ENCODE results near the gene FURIN. TPM values are rescaled to one million over a fixed set of nuclear protein-coding genes. Genes with fewer than 3 reads are reported as not detected.
"Not testable (repeated sequence)": the region's sequence is repeated elsewhere in the genome, so short reads cannot be mapped to it uniquely, and the experiment has no call there.

Gene FURIN
- total RNA-seq, 2 experiments from 2014 or later = 576 to 590 TPM

- Mint-ChIP-seq H3K27me3 (no peaks in the 10 kb centered on the region), H3K9me3 (no peaks in the 10 kb centered on the region), H3K27ac (peak overlapping the region; percentile 81), H3K36me3 (peaks cover 4% of the 10 kb centered on the region), H3K4me3 (no peak overlapping the region), H3K4me1 (ENCODE audit: low read depth) (peaks cover 28% of the 10 kb centered on the region)
- no peak for DNase-seq
- ChIA-PET POLR2A (interaction anchor here (0.8 to 2.0 kb wide), 5 partner anchors 14 to 94 kb away, joined by 3 to 10 read pairs (median 3); partner anchors contain the start of gene FURIN), CTCF (interaction anchor here (1.5 kb wide), 1 partner anchor 42 kb away, joined by 3 read pairs; no protein-coding TSS in a partner anchor)
- intact Hi-C loops (cut with micrococcal nuclease) = no loop called here
Observed at GRCh38 chr15:90844696-90845095, 23.7 kb upstream of the FURIN start.

DNA sequence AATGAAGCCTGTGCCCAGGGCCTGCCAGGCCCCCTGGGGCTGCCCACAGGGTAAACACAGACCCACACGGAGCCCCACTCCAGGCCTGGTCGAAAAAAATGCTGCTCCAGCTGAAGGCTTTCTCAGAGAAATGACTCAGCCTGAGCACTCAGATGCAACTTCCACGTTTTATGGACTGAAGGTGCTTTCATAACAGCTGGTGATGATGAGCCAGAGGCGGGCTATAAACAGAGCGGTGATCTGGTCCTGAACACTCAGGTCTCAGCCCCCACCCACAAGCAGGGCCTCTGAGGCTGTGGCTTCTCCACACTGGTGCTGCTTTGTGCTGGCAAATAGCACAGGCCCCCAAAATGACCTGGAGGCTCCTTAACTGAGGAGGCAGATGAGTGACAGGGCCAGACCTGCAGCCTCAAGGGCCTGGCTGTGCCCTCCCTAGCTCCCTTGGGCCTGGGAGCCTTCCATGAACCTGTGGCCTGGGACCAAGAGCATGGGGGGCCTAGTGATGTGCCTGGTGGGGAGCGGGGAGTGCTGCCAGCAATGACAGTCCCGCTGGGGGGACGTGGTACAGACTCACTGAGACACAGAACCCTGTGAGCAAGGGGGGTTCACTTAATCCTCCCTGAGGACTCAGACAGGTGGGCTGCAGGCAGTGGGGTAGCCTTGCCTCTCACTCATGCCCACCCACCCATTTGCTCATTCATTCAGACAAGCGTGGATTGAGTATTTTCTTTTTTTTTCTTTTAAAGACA lies 23.0 kb upstream of the FURIN start:
- ChIA-PET CTCF (no interaction called here), POLR2A (interaction anchor here (0.8 to 2.0 kb wide), 7 partner anchors 15 to 95 kb away, joined by 3 to 10 read pairs (median 3); partner anchors contain the start of gene FURIN)
- Mint-ChIP-seq H3K4me3 (no peak overlapping the region), H3K9me3 (no peaks in the 10 kb centered on the region), H3K4me1 (ENCODE audit: low read depth) (peaks cover 24% of the 10 kb centered on the region), H3K36me3 (peaks cover 4% of the 10 kb centered on the region), H3K27ac (peak overlapping the region; percentile 81), H3K27me3 (no peaks in the 10 kb centered on the region)
- intact Hi-C loops (cut with micrococcal nuclease) = no loop called here
- peak; percentile 85 for DNase-seq

- H3K27ac Mint-ChIP-seq = peak overlapping the region; percentile 51
Observed at GRCh38 chr15:90849424-90849823, 19.0 kb upstream of the FURIN start.

DNA sequence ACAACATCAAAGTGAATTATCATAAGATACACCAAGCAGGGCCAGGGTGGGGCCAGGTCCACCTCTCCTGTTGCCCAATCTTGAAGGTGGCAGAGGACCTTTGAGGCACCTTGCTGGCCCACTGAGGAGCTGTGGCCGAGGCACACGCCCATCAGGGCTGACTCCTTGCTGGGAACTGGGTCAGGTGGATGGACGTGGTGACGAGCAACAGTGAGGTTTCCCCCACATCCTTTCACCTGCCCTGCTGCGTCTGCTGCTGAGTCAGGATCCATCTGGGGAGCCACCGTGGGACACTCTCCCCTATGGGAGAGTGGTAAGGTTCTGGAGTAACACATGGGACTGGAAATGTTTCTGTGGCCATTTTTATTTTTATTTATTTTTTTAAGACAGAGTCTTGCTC lies 17.3 kb upstream of the FURIN start:
- Mint-ChIP-seq H3K27ac (peak overlapping the region; percentile 98), H3K9me3 (no peaks in the 10 kb centered on the region), H3K36me3 (peaks cover 10% of the 10 kb centered on the region), H3K4me1 (ENCODE audit: low read depth) (peaks cover 51% of the 10 kb centered on the region), H3K4me3 (peak overlapping the region; percentile 25), H3K27me3 (no peaks in the 10 kb centered on the region)
- DNase-seq = peak; percentile 83
- ChIA-PET CTCF (interaction anchor here (0.7 to 2.8 kb wide), 4 partner anchors 15 to 134 kb away, joined by 3 to 9 read pairs (median 4); partner anchors contain the start of gene BLM), POLR2A (interaction anchor here (1.4 to 4.6 kb wide), 11 partner anchors 9 to 133 kb away, joined by 3 to 52 read pairs (median 10); partner anchors contain the start of genes BLM and FURIN)
- intact Hi-C loops (cut with micrococcal nuclease) = loop anchor here (10.0 kb wide), 1 partner anchor 436 kb away; no protein-coding TSS in a partner anchor

More at GRCh38 chr15:90849424-90849823, 19.0 kb upstream of the FURIN start:
- CTCF ChIA-PET; H3K4me3 Mint-ChIP-seq; DNase-seq; H3K9me3 Mint-ChIP-seq; H3K36me3 Mint-ChIP-seq; intact Hi-C loops (cut with micrococcal nuclease); H3K27me3 Mint-ChIP-seq: not testable (repeated sequence)
- H3K4me1 Mint-ChIP-seq (ENCODE audit: low read depth) = peaks cover 46% of the 10 kb centered on the region
- POLR2A ChIA-PET = interaction anchor here (0.7 to 4.6 kb wide), 2 partner anchors 11 to 83 kb away, joined by 3 to 52 read pairs; no protein-coding TSS in a partner anchor

DNA sequence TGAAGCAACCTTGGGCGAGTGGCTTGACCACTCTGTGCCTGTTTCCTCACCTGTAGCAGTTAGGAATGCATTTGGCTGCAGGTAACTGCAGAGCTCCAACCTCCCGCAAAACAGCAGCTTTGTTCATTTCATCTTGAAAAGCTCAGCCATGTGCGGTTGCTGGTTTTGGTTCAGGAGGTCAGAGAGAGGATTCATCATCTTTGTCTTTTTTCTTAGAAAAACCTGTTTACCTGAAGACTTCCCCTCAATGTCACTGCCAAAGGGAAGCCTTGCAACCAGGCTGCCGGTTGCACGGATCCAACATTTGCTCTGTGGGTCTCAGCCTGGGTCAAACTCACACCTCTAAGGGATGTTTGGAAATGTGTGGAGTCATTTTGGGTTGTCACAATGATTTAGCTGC lies 16.4 kb upstream of the FURIN start:
- CTCF ChIA-PET = interaction anchor here (0.7 to 2.8 kb wide), 5 partner anchors 14 to 102 kb away, joined by 3 to 9 read pairs (median 3); no protein-coding TSS in a partner anchor
- peak; percentile 68 for DNase-seq
- intact Hi-C loops (cut with micrococcal nuclease) = loop anchor here (1.0 to 10.0 kb wide), 6 partner anchors 14 to 437 kb away; partner anchors contain the start of gene FURIN

GRCh38 chr15:90855139-90855538 lies 13.2 kb upstream of the FURIN start:
- no peak for DNase-seq
- POLR2A ChIA-PET = interaction anchor here (0.6 to 2.8 kb wide), 4 partner anchors 16 to 48 kb away, joined by 3 to 14 read pairs (median 6); partner anchors contain the start of gene MAN2A2
- Mint-ChIP-seq H3K36me3 (peaks cover 8% of the 10 kb centered on the region), H3K9me3 (no peaks in the 10 kb centered on the region), H3K4me1 (ENCODE audit: low read depth) (peaks cover 77% of the 10 kb centered on the region), H3K27ac (peak overlapping the region; percentile 98), H3K4me3 (no peak overlapping the region), H3K27me3 (no peaks in the 10 kb centered on the region)
- intact Hi-C loops (cut with micrococcal nuclease) = loop anchor here (10.0 kb wide), 1 partner anchor 440 kb away; no protein-coding TSS in a partner anchor
- CTCF ChIA-PET = interaction anchor here (1.6 kb wide), 1 partner anchor 77 kb away, joined by 5 read pairs; the partner anchor contains the start of gene HDDC3

More for the DNA sequence above, 16.4 kb upstream of the FURIN start:
- Mint-ChIP-seq H3K27ac (peak overlapping the region; percentile 98), H3K4me1 (ENCODE audit: low read depth) (peaks cover 57% of the 10 kb centered on the region), H3K4me3 (peak overlapping the region; percentile 53), H3K27me3 (no peaks in the 10 kb centered on the region), H3K36me3 (peaks cover 10% of the 10 kb centered on the region), H3K9me3 (no peaks in the 10 kb centered on the region)
- POLR2A ChIA-PET = interaction anchor here (1.1 to 4.6 kb wide), 11 partner anchors 10 to 134 kb away, joined by 3 to 52 read pairs (median 11); partner anchors contain the start of genes BLM and FURIN

DNA sequence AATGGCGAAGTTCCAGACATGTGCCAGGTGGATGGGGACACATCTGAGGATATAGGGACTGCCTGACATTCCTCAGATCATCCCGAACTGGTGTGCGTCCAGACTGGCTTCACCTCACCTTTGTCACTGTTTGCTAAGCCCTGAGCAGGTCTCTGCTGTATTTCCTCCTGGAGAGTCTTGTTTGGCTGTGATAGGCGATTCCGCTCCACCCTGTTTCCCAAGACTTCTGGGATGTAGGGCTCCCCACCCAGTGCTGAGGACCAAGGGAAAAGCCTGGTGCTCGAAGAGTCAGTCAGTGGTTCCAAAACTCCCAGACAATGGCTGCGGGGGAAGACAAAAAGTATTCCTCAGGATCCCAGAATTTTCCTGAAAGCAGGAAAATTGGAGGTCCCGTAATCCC lies 11.1 kb upstream of the FURIN start:
- no peak for DNase-seq
- Mint-ChIP-seq H3K4me1 (ENCODE audit: low read depth) (peaks cover 66% of the 10 kb centered on the region), H3K27ac (peak overlapping the region; percentile 98), H3K9me3 (no peaks in the 10 kb centered on the region), H3K4me3 (no peak overlapping the region), H3K27me3 (no peaks in the 10 kb centered on the region), H3K36me3 (peaks cover 2% of the 10 kb centered on the region)
- ChIA-PET CTCF (no interaction called here), POLR2A (interaction anchor here (1.2 to 2.0 kb wide), 2 partner anchors 13 to 28 kb away, joined by 5 to 7 read pairs; no protein-coding TSS in a partner anchor)
- intact Hi-C loops (cut with micrococcal nuclease) = loop anchor here (10.0 kb wide), 1 partner anchor 443 kb away; no protein-coding TSS in a partner anchor

GRCh38 chr15:90857883-90858443 lies 10.4 kb upstream of the FURIN start:
- Mint-ChIP-seq H3K4me1 (ENCODE audit: low read depth) (peaks cover 61% of the 10 kb centered on the region), H3K27ac (peak overlapping the region; percentile 98), H3K36me3 (peaks cover 2% of the 10 kb centered on the region), H3K27me3 (no peaks in the 10 kb centered on the region), H3K9me3 (no peaks in the 10 kb centered on the region), H3K4me3 (no peak overlapping the region)
- ChIA-PET POLR2A (interaction anchor here (0.8 to 2.0 kb wide), 6 partner anchors 10 to 141 kb away, joined by 3 to 7 read pairs (median 4); partner anchors contain the start of genes BLM and FURIN), CTCF (interaction anchor here (0.6 to 1.3 kb wide), 3 partner anchors 15 to 141 kb away, joined by 3 read pairs; partner anchors contain the start of gene BLM)
- DNase-seq = no peak
- intact Hi-C loops (cut with micrococcal nuclease) = loop anchor here (10.0 kb wide), 1 partner anchor 443 kb away; no protein-coding TSS in a partner anchor

DNA sequence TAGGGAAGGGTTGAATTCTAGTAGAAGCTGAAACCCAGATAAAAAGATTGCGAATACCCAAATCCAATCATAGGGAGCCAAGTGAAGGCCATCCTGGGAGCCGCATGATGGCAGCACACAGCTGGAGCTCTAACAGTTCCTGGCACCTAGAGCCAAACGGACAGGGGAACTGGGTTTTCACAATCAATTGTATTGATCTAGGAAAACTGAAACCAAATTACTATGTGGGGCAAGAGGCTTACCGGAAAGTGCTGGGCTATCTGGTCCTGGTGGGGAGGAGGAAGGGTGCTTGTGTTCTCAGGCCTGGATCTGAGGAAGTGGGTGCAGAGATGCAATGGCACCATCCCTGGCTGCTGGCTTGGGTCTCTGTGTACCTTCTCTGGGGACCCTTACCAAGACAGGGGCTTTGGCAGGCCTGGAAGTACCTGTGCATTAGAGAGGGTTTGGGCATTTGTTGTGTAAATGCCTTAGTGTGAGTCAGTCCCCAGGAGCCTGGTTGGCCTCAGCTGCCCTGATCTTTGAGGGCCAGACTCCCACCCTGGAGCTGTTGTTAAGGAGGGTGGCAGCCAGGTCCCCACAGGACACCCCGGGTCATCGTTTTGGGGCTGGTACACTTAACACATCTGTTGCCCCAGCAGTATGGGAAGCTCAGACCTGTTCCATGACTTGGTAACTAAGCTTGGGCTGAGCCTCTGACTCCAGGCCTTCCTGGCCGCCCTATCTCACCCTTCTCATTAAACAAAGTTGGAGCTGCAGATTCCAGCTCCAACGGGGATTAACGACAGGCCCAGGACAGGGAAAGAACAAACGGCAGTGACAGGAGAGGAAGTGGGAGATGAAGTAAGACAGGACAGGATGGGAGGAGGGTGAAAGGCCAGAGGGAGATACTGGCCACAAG lies 8.9 kb upstream of the FURIN start:
- intact Hi-C loops (cut with micrococcal nuclease) = loop anchor here (10.0 kb wide), 1 partner anchor 445 kb away; no protein-coding TSS in a partner anchor
- Mint-ChIP-seq H3K9me3 (no peaks in the 10 kb centered on the region), H3K4me1 (ENCODE audit: low read depth) (peaks cover 66% of the 10 kb centered on the region), H3K4me3 (no peak overlapping the region), H3K36me3 (peaks cover 1% of the 10 kb centered on the region), H3K27ac (peak overlapping the region; percentile 23), H3K27me3 (no peaks in the 10 kb centered on the region)
- DNase-seq = no peak
- CTCF ChIA-PET = interaction anchor here (0.6 to 1.3 kb wide), 4 partner anchors 14 to 378 kb away, joined by 3 to 4 read pairs (median 3); partner anchors contain the start of gene BLM
- POLR2A ChIA-PET = interaction anchor here (1.4 to 2.0 kb wide), 2 partner anchors 11 to 142 kb away, joined by 3 to 7 read pairs; partner anchors contain the start of gene BLM

DNA sequence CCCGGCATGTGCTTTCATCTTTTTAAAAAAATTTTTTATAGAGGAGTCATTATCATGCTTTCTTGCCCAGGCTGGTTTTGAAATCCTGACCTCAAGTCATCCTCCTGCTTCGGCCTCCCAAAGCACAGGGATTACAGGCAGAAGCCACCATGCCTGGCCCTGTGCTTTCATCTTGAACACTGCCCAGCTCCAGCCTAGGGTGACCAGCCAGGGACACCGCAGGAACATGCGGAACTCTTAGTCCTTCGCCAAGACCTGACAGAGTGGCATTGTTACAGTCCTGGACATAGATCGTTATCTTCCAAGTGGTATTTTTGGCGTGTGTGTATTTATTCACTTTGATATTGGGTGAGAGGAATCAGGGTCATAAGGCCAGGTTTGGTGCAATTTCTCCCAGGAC lies 7.9 kb upstream of the FURIN start:
- ChIA-PET CTCF (no interaction called here), POLR2A (no interaction called here)
- Mint-ChIP-seq H3K4me1 (ENCODE audit: low read depth) (peaks cover 57% of the 10 kb centered on the region), H3K9me3 (no peaks in the 10 kb centered on the region), H3K27me3 (no peaks in the 10 kb centered on the region), H3K4me3 (no peak overlapping the region), H3K36me3 (no peaks in the 10 kb centered on the region), H3K27ac (no peak overlapping the region)
- intact Hi-C loops (cut with micrococcal nuclease) = no loop called here
- no peak for DNase-seq
